ENCODE measurements around the gene LTBP3. TPM values are rescaled to one million over a fixed set of nuclear protein-coding genes. Genes with fewer than 3 reads are reported as not detected.

LTBP3 gene
- total and polyA plus RNA-seq, 2 donors (not counting 3 experiments of a cell fraction or from before 2014, with no cell fraction given) = 120 to 209 TPM

DNA sequence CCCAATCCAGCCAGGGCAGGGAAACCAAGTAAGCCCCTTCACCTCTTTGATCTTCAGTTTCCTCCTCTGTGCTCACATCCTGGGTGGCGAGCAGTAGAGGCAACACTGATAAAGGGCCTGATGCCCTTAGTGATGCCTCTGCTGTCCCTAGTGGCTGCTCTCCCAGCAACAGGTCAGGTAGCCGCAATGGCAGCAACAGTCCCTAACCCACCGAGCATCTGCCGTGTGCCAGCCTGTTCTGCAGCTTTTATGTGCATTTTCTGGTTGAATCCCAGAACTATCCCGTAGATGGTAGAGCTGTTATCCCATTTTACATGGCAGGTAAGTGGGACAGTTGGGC, 28.0 kb downstream of the LTBP3 start:
- DNase-seq (ENCODE audit: low read depth, low spot score) = no peak
- peaks cover 20% of the 10 kb centered on the region for H3K79me2 ChIP-seq (ENCODE audit: control insufficient read depth, insufficient read depth, low read length)
- H3K9me3 ChIP-seq (replicated peaks; ENCODE audit: control insufficient read depth, insufficient read depth, low read length) = no peaks in the 10 kb centered on the region
- no peak overlapping the region for H3K27ac ChIP-seq (ENCODE audit: insufficient read depth, low read depth, low read length)
- H4K20me1 ChIP-seq (replicated peaks; ENCODE audit: control insufficient read depth, extremely low read depth, insufficient read depth, low read length) = no peaks in the 10 kb centered on the region
- no peak overlapping the region for H3K4me3 ChIP-seq (replicated peaks in 1 of 3; ENCODE audit: insufficient read depth in 1 of 3, low read depth in 1 of 3, low read length in 3 of 3)
- no peaks in the 10 kb centered on the region for H3K27me3 ChIP-seq (ENCODE audit: control insufficient read depth in 2 of 2, insufficient read depth in 2 of 2, low read length in 2 of 2)
- no peak for TF ChIP-seq MYC (IDR thresholded peaks at IDR 0.05; ENCODE audit: low read depth, low read length)
- peak; percentile 22 to 36 for TF ChIP-seq CTCF (IDR thresholded peaks at IDR 0.05; ENCODE audit: extremely low read depth in 1 of 2, insufficient read depth in 1 of 2, low read depth in 1 of 2, low read length in 2 of 2)
- peaks cover 8% of the 10 kb centered on the region for H3K4me1 ChIP-seq (ENCODE audit: control insufficient read depth, extremely low read depth, insufficient read depth, low read length)
- H3K9ac ChIP-seq (replicated peaks; ENCODE audit: extremely low read depth, insufficient read depth, low read length) = no peak overlapping the region
- ChIA-PET CTCF (interaction anchor here (1.5 kb wide), 1 partner anchor 10 kb away, joined by 5 read pairs; no protein-coding TSS in a partner anchor), POLR2A (no interaction called here)
- peaks cover 16 to 44% of the 10 kb centered on the region in 2 experiments for H3K36me3 ChIP-seq (ENCODE audit: control insufficient read depth in 2 of 2, extremely low read depth in 1 of 2, insufficient read depth in 2 of 2, low read length in 2 of 2)
- no peak overlapping the region for H2AFZ ChIP-seq (ENCODE audit: low read depth, low read length)
- intact Hi-C loops (cut with micrococcal nuclease) (no loop called here), dilution Hi-C loops (cut with MboI; ENCODE audit: extremely low pct_ligation_motif_present, low sequenced_read_pairs) (no loop called here)
- no peaks in the 10 kb centered on the region for H3K9me1 ChIP-seq (replicated peaks; ENCODE audit: control insufficient read depth, extremely low read depth, insufficient read depth, low read length)
- H3K4me2 ChIP-seq (ENCODE audit: insufficient read depth, low read length) = no peak overlapping the region
- no peak for FAIRE-seq
- BruUV-seq (replicated peaks) = no TSS peak

GRCh38 chr11:65529475-65530156, 28.5 kb downstream of the LTBP3 start:
- intact Hi-C loops (cut with micrococcal nuclease) = no loop called here

More at GRCh38 chr11:65529475-65530156, 28.5 kb downstream of the LTBP3 start:
- FAIRE-seq = no peak
- Histone ChIP-seq H3K9me1 (replicated peaks; ENCODE audit: control insufficient read depth, extremely low read depth, insufficient read depth, low read length) (no peaks in the 10 kb centered on the region), H3K4me1 (ENCODE audit: control insufficient read depth, extremely low read depth, insufficient read depth, low read length) (peaks cover 8% of the 10 kb centered on the region), H3K36me3 (ENCODE audit: control insufficient read depth in 2 of 2, extremely low read depth in 1 of 2, insufficient read depth in 2 of 2, low read length in 2 of 2) (peaks cover 16 to 43% of the 10 kb centered on the region in 2 experiments), H2AFZ (ENCODE audit: low read depth, low read length) (no peak overlapping the region), H3K9ac (replicated peaks; ENCODE audit: extremely low read depth, insufficient read depth, low read length) (no peak overlapping the region), H3K79me2 (ENCODE audit: control insufficient read depth, insufficient read depth, low read length) (peaks cover 21% of the 10 kb centered on the region), H3K4me2 (ENCODE audit: insufficient read depth, low read length) (no peak overlapping the region), H3K27ac (ENCODE audit: insufficient read depth, low read depth, low read length) (no peak overlapping the region), H3K4me3 (replicated peaks in 1 of 3; ENCODE audit: insufficient read depth in 1 of 3, low read depth in 1 of 3, low read length in 3 of 3) (no peak overlapping the region), H3K27me3 (ENCODE audit: control insufficient read depth in 2 of 2, insufficient read depth in 2 of 2, low read length in 2 of 2) (no peaks in the 10 kb centered on the region), H3K9me3 (replicated peaks; ENCODE audit: control insufficient read depth, insufficient read depth, low read length) (no peaks in the 10 kb centered on the region), H4K20me1 (replicated peaks; ENCODE audit: control insufficient read depth, extremely low read depth, insufficient read depth, low read length) (no peaks in the 10 kb centered on the region)
- CTCF ChIA-PET = interaction anchor here (1.5 kb wide), 1 partner anchor 10 kb away, joined by 5 read pairs; no protein-coding TSS in a partner anchor
- POLR2A ChIA-PET = no interaction called here
- dilution Hi-C loops (cut with MboI; ENCODE audit: extremely low pct_ligation_motif_present, low sequenced_read_pairs) = no loop called here
- TF ChIP-seq POLR2AphosphoS5 (IDR thresholded peaks at IDR 0.05; ENCODE audit: insufficient read depth, low read depth, low read length) (no peak), POLR2A (IDR thresholded peaks at IDR 0.05; ENCODE audit: low read depth, low read length) (no peak), GATA2 (IDR thresholded peaks at IDR 0.05; ENCODE audit: insufficient read depth, insufficient read length, low read depth, low read length) (no peak), JUN (IDR thresholded peaks at IDR 0.05; ENCODE audit: borderline replicate concordance, insufficient read depth, insufficient read length, low read depth) (no peak), MYC (IDR thresholded peaks at IDR 0.05; ENCODE audit: low read depth, low read length) (no peak)
- no TSS peak for BruUV-seq (replicated peaks)
- DNase-seq (ENCODE audit: low read depth, low spot score) = no peak

Data from endothelial cell of umbilical vein (primary cell).